ENCODE measurements around the gene ERBB4. TPM values are rescaled to one million over a fixed set of nuclear protein-coding genes. Genes with fewer than 3 reads are reported as not detected.

The ERBB4 gene
- total RNA-seq, 2 experiments from 2014 or later, result not detected

DNA sequence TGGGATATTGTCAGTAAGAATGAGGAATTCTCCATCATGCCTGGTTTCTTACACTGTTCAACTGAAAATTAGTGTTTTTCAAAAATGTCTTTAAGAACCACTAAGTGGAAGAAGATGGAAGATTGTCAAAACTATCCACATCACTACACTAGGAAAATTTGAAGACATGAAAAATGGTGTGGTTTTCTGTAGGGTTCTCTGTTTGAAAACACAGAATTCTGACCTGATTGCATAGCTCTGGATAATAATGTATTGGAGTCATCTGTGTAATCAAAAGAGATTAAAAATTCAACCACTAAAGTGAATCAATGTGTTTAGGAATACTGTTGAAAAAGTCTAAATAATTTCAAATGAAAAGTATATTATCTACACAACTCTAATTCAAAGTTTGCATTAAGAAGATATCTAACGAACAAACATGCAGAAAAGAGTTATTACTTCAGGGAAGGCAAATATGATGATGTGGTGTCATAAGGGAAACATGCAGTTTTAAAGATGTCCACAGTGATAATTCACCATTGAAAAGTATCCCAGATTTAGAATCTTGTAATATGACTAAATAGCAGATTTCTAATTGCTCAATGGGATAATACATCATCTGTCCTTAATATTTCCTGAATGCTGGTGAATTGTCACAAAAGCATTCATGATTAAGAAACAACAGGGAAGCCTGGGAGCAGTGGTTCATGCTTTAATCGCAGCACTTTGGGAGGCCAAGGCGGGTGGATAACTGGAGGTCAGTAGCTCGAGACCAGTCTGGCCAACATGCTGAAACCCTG, 116.9 kb downstream of the ERBB4 start:
- Mint-ChIP-seq H3K4me3 (no peak overlapping the region), H3K27me3 (ENCODE audit: low read depth) (no peaks in the 10 kb centered on the region), H3K36me3 (ENCODE audit: low read depth) (no peaks in the 10 kb centered on the region), H3K9me3 (ENCODE audit: insufficient read depth) (no peaks in the 10 kb centered on the region), H3K4me1 (ENCODE audit: low read depth) (no peaks in the 10 kb centered on the region), H3K27ac (no peak overlapping the region)
- ChIA-PET POLR2A (no interaction called here), CTCF (interaction anchor here (0.7 kb wide), 1 partner anchor 1328 kb away, joined by 3 read pairs; no protein-coding TSS in a partner anchor)
- ATAC-seq (no peak), DNase-seq (no peak)

DNA sequence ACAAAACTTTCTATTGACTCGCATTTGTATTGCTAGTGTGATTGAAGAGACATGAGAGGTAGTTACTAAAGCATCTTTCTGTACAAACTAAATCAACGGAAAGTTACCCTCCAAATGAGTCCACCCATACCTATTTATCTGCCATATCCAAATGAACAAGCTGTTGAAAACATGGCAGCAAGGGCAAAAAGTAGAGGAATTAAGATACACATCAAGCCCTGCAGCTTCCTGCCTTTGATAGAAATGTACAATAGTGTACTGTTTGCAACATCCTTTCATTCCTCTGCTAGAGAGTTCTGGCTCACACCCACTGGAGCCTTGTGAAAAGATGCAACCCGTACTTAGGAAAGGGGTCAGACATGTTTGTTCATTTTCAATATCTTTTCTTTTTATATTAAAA, 122.5 kb downstream of the ERBB4 start:
- Mint-ChIP-seq H3K36me3 (ENCODE audit: low read depth) (no peaks in the 10 kb centered on the region), H3K4me3 (no peak overlapping the region), H3K27ac (no peak overlapping the region), H3K9me3 (ENCODE audit: insufficient read depth) (no peaks in the 10 kb centered on the region), H3K27me3 (ENCODE audit: low read depth) (no peaks in the 10 kb centered on the region), H3K4me1 (ENCODE audit: low read depth) (no peaks in the 10 kb centered on the region)
- DNase-seq (no peak), ATAC-seq (no peak)
- CTCF ChIA-PET, result no interaction called here
- POLR2A ChIA-PET, result no interaction called here

DNA sequence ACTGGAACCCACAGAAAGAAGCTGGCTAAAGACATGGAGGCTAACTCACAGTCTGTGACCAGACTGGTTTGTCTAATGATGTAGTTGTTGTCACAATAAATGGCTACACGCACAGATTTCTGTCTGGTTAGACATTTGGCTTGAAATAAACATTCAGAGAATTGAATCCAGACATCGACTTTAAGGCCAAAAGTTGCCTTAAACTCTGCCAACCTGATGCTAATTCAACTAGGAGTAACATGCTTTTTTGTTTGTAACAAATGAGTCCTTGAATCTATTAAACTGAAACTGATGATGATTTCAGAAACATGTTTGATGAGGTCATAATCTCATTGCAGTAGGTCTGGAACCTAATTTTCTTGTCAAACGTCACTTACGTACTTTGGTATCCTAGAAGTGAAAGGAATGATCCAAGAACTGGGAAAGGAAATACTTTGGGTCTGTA, 123.8 kb downstream of the ERBB4 start:
- ChIA-PET CTCF (no interaction called here), POLR2A (no interaction called here)
- no peaks in the 10 kb centered on the region for H3K27me3 Mint-ChIP-seq (ENCODE audit: low read depth)
- DNase-seq (no peak), ATAC-seq (no peak)
- no peaks in the 10 kb centered on the region for H3K4me1 Mint-ChIP-seq (ENCODE audit: low read depth)
- no peaks in the 10 kb centered on the region for H3K36me3 Mint-ChIP-seq (ENCODE audit: low read depth)
- no peak overlapping the region for H3K27ac Mint-ChIP-seq
- H3K9me3 Mint-ChIP-seq (ENCODE audit: insufficient read depth), result no peaks in the 10 kb centered on the region
- no peak overlapping the region for H3K4me3 Mint-ChIP-seq

DNA sequence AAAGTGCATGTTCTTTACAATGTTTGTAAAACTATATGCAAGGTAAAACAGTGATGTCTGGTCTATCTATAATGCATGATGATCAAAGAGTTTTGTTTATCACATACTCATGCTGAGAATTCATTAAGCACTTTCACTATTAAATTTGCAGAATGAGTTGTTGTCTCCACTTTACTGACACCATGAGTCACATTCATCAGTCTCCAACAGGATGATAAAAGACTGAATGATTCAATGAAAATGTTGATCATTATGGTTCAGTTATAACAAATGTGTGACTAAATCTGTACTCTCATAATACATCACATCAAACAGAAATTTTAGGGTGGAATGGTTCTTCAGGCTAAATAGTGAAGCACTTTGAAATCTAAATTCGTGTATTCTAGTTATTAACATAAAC, 129.0 kb downstream of the ERBB4 start:
- ATAC-seq, result no peak
- no peaks in the 10 kb centered on the region for H3K4me1 Mint-ChIP-seq (ENCODE audit: low read depth)
- CTCF ChIA-PET, result no interaction called here
- H3K4me3 Mint-ChIP-seq, result no peak overlapping the region
- no peaks in the 10 kb centered on the region for H3K36me3 Mint-ChIP-seq (ENCODE audit: low read depth)
- no peaks in the 10 kb centered on the region for H3K9me3 Mint-ChIP-seq (ENCODE audit: insufficient read depth)
- H3K27ac Mint-ChIP-seq, result no peak overlapping the region
- H3K27me3 Mint-ChIP-seq (ENCODE audit: low read depth), result no peaks in the 10 kb centered on the region
- POLR2A ChIA-PET, result no interaction called here
- no peak for DNase-seq

DNA sequence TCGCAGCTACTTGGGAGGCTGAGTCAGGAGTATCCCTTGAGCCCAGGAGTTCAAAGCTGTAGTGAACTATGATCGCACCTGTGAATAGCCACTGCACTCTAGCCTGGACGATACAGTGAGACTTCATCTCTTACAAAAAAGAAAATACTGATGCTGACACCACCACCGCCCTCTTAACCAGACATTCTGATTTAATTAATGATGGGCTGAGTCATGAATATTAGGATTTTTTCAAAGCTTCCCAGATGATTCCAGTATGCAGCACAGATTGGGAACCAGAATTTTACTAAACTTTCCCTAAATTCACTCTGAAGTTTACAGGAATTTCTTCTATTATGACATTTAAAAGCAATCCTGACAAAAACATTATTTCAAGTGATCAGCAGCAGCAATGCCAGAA, 130.1 kb downstream of the ERBB4 start:
- Mint-ChIP-seq H3K36me3 (ENCODE audit: low read depth) (no peaks in the 10 kb centered on the region), H3K4me1 (ENCODE audit: low read depth) (no peaks in the 10 kb centered on the region), H3K4me3 (no peak overlapping the region), H3K9me3 (ENCODE audit: insufficient read depth) (no peaks in the 10 kb centered on the region), H3K27me3 (ENCODE audit: low read depth) (no peaks in the 10 kb centered on the region), H3K27ac (no peak overlapping the region)
- POLR2A ChIA-PET, result no interaction called here
- CTCF ChIA-PET, result no interaction called here
- DNase-seq, result no peak
- ATAC-seq, result no peak

DNA sequence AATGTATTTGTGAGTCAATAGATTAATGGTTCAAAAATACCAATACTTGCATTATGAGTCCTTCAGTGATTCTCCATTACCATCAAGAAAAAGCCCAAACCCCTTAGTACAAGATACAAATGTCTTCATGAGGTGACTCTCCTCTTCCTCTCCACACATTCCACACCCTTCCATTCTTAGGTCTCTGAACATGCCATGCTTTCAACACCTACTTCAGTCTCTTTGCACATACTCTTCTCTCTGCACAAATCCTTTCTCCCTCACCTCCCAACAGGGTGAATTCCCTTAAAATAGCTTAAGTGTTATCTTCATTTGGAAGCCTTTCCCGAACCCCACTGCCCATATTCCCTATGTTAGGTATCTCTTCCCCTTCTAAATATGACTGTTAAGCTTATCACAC, 131.9 kb downstream of the ERBB4 start:
- H3K36me3 Mint-ChIP-seq (ENCODE audit: low read depth), result no peaks in the 10 kb centered on the region
- H3K27ac Mint-ChIP-seq, result no peak overlapping the region
- H3K4me1 Mint-ChIP-seq (ENCODE audit: low read depth), result no peaks in the 10 kb centered on the region
- H3K4me3 Mint-ChIP-seq, result no peak overlapping the region
- ChIA-PET CTCF (no interaction called here), POLR2A (no interaction called here)
- no peaks in the 10 kb centered on the region for H3K27me3 Mint-ChIP-seq (ENCODE audit: low read depth)
- no peaks in the 10 kb centered on the region for H3K9me3 Mint-ChIP-seq (ENCODE audit: insufficient read depth)
- no peak for ATAC-seq
- no peak for DNase-seq

DNA sequence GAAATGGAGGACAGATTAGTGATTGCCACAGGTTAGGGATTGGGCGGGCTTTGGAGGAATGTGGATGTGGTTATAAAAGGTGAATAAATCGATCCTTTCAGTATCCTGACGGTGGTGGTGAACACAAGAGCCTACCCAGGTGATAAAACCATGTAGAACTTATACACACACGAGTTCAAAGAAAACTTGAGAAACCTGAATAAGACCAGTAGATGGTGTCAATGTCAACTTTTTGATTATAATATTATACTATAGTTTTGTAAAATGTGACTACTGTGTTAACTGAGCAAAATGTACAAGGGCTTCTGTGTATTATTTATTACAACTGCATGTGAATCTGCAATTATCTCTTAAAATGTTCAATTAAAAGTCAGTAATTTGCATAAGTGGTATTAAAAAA, 136.3 kb downstream of the ERBB4 start:
- ChIA-PET POLR2A (no interaction called here), CTCF (no interaction called here)
- H3K27ac Mint-ChIP-seq, result no peak overlapping the region
- no peak for ATAC-seq
- H3K4me3 Mint-ChIP-seq, result no peak overlapping the region
- no peaks in the 10 kb centered on the region for H3K9me3 Mint-ChIP-seq (ENCODE audit: insufficient read depth)
- DNase-seq, result no peak
- H3K27me3 Mint-ChIP-seq (ENCODE audit: low read depth), result no peaks in the 10 kb centered on the region
- no peaks in the 10 kb centered on the region for H3K36me3 Mint-ChIP-seq (ENCODE audit: low read depth)
- H3K4me1 Mint-ChIP-seq (ENCODE audit: low read depth), result no peaks in the 10 kb centered on the region

DNA sequence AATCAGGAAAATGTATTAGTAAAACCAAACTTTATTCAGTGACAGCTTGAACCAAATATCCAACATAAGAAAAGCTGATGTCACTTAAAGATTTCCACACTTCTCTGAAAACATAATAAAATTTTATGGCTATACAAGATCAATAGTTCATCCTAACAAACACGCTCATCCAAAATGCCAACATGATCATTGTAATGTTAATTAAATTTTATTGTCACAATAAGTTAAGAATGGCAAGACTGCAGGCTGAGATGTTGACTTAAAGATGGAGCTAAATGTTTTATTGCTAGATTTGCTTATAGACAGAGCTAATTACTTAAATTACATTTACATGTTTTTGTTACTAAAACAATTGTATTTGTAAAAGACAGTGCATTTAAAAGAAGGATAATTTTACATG, 140.3 kb downstream of the ERBB4 start:
- CTCF ChIA-PET, result interaction anchor here (0.6 kb wide), 1 partner anchor 145 kb away, joined by 3 read pairs; no protein-coding TSS in a partner anchor
- H3K9me3 Mint-ChIP-seq (ENCODE audit: insufficient read depth), result no peaks in the 10 kb centered on the region
- no peaks in the 10 kb centered on the region for H3K4me1 Mint-ChIP-seq (ENCODE audit: low read depth)

DNA sequence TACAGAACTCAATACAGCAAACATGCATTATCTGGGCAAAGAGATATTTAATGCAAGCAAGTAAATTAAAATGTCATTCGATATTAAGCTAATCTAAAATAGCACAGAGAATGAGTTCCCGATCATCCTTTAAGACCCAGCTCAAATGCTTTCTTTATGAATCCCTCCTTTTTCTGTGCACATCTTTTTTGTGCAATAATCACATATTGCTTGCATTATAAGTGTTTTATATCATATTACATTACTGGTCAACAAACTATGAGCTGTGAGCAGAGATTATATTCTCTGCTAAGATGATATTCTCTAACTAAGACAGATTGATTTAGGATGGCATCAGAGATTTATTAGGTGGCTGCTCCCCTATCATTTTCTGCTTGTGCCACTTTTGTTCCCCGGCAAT, 146.1 kb downstream of the ERBB4 start:
- Mint-ChIP-seq H3K9me3 (ENCODE audit: insufficient read depth) (no peaks in the 10 kb centered on the region), H3K27ac (no peak overlapping the region), H3K36me3 (ENCODE audit: low read depth) (no peaks in the 10 kb centered on the region), H3K4me1 (ENCODE audit: low read depth) (no peaks in the 10 kb centered on the region), H3K27me3 (ENCODE audit: low read depth) (no peaks in the 10 kb centered on the region), H3K4me3 (no peak overlapping the region)
- ChIA-PET POLR2A (no interaction called here), CTCF (no interaction called here)
- ATAC-seq, result no peak
- DNase-seq, result no peak

More for the DNA sequence above, 140.3 kb downstream of the ERBB4 start:
- no peaks in the 10 kb centered on the region for H3K36me3 Mint-ChIP-seq (ENCODE audit: low read depth)
- DNase-seq, result no peak
- POLR2A ChIA-PET, result no interaction called here
- no peak overlapping the region for H3K27ac Mint-ChIP-seq
- ATAC-seq, result no peak
- H3K27me3 Mint-ChIP-seq (ENCODE audit: low read depth), result no peaks in the 10 kb centered on the region
- H3K4me3 Mint-ChIP-seq, result no peak overlapping the region

DNA sequence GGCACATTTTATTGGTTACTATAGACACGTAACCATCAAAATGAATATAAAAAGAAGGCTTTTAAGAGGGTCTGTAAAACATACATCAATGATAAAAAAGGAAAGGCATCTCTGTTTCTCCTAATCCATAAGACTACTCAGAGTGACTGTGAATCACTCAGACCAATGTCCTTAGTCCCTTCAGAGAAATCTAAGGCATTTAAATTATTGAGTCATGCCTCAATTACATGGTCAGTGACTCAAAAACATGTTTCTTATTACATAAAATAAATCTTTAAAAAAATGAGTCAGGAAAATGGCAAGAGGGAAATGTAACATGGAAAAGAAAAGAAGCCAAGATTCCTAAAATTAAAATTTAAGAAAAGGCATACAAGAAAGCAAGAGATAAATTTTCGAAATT, 146.6 kb downstream of the ERBB4 start:
- Mint-ChIP-seq H3K9me3 (ENCODE audit: insufficient read depth) (no peaks in the 10 kb centered on the region), H3K4me3 (no peak overlapping the region), H3K27me3 (ENCODE audit: low read depth) (no peaks in the 10 kb centered on the region), H3K4me1 (ENCODE audit: low read depth) (no peaks in the 10 kb centered on the region), H3K36me3 (ENCODE audit: low read depth) (no peaks in the 10 kb centered on the region), H3K27ac (no peak overlapping the region)
- ChIA-PET CTCF (no interaction called here), POLR2A (no interaction called here)
- DNase-seq, result no peak
- no peak for ATAC-seq

DNA sequence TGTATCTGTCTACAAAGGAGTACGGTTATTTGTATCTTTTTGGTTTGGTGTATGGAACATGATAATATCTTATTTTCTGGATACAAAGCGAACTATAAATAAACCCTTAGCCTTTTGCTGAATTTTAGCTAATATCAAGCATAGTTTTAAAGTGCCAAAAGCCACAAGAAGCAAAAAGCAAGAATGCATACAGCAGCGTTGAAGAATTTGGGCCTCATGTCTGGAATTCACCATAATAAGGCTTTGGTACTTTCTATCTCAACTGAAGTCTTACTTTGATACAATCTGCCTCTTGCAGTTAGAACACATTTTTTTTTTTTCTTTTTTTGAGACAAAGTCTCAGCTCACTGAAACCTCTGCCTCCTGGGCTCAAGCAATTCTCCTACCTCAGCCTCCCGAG, 151.5 kb downstream of the ERBB4 start:
- H3K27ac Mint-ChIP-seq, result no peak overlapping the region
- H3K4me3 Mint-ChIP-seq, result no peak overlapping the region
- no peak for DNase-seq
- H3K4me1 Mint-ChIP-seq (ENCODE audit: low read depth), result no peaks in the 10 kb centered on the region
- no peaks in the 10 kb centered on the region for H3K9me3 Mint-ChIP-seq (ENCODE audit: insufficient read depth)
- no peak for ATAC-seq
- ChIA-PET CTCF (no interaction called here), POLR2A (no interaction called here)
- H3K36me3 Mint-ChIP-seq (ENCODE audit: low read depth), result no peaks in the 10 kb centered on the region
- H3K27me3 Mint-ChIP-seq (ENCODE audit: low read depth), result no peaks in the 10 kb centered on the region

DNA sequence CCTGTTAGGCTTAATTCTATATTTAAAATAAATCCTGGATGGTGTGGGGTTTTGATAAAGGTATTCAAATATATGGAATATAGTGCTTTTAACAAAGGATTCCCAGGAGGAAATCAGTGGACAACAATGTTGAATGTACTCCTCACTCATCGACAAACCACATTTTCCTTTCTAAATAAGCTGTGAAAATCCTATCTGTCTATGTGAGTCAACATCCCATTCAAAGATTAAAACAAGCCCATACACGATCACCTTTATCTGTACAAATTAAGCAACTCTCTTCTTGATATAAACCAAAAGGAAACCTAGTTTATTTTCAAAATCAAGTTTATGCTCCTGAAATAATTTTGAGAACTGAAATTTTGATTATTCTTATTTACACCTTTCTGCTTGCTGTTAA, 153.4 kb downstream of the ERBB4 start:
- Mint-ChIP-seq H3K4me3 (no peak overlapping the region), H3K36me3 (ENCODE audit: low read depth) (no peaks in the 10 kb centered on the region), H3K27ac (no peak overlapping the region), H3K27me3 (ENCODE audit: low read depth) (no peaks in the 10 kb centered on the region), H3K9me3 (ENCODE audit: insufficient read depth) (no peaks in the 10 kb centered on the region), H3K4me1 (ENCODE audit: low read depth) (no peaks in the 10 kb centered on the region)
- ATAC-seq (no peak), DNase-seq (no peak)
- ChIA-PET POLR2A (no interaction called here), CTCF (no interaction called here)

DNA sequence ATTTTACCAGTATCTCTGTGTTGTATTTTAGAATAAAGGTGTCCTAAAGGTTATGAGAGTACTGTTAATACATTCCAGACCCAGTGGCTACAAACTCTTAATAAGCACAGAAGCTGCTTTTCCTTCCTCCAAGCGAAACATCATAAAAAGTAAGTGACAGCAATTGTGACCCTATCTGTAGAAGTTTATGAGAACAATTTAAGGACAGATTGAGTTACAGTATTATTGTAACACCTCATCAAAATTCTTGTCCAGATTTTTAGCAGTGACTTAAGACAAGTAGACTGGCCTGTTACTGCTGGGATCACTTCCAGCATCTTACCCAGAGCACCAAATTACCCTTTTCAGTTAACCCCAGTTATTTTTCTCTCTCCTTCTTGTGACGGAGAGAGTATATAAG, 154.6 kb downstream of the ERBB4 start:
- no peaks in the 10 kb centered on the region for H3K4me1 Mint-ChIP-seq (ENCODE audit: low read depth)
- ChIA-PET CTCF (no interaction called here), POLR2A (no interaction called here)
- no peak overlapping the region for H3K27ac Mint-ChIP-seq
- H3K9me3 Mint-ChIP-seq (ENCODE audit: insufficient read depth), result no peaks in the 10 kb centered on the region
- no peak for DNase-seq
- ATAC-seq, result no peak
- H3K27me3 Mint-ChIP-seq (ENCODE audit: low read depth), result no peaks in the 10 kb centered on the region
- H3K36me3 Mint-ChIP-seq (ENCODE audit: low read depth), result no peaks in the 10 kb centered on the region
- no peak overlapping the region for H3K4me3 Mint-ChIP-seq

Measured in activated CD8-positive, alpha-beta T cell treated with anti-CD3 and anti-CD28 coated beads, Interleukin-2, amount 10 ng/mL, durations not matched to agents 7 days and 5 days (primary cell).